ENCODE results near the gene ADAT3. TPM values are rescaled to one million over a fixed set of nuclear protein-coding genes. Genes with fewer than 3 reads are reported as not detected.
A peak's percentile ranks its signal among the peaks of the same experiment; 100 is the strongest.

ADAT3 gene
- total RNA-seq, 1 experiment from 2014 or later: 12.6 TPM

GRCh38 chr19:1908364-1908678, 3.1 kb downstream of the ADAT3 start:
- TF ChIP-seq CTCF (IDR thresholded peaks at IDR 0.05; ENCODE audit: insufficient read depth in 1 of 2, low read depth in 1 of 2, low read length in 1 of 2, severe bottlenecking in 1 of 2, unreplicated experiment in 1 of 2): no peak
- Histone ChIP-seq H3K36me3 (ENCODE audit: control insufficient read depth, insufficient read depth, low read length) (no peaks in the 10 kb centered on the region), H3K4me3 (ENCODE audit: low read depth, low read length) (no peak overlapping the region), H3K27me3 (replicated peaks; ENCODE audit: control insufficient read depth, insufficient read depth, low read length) (no peaks in the 10 kb centered on the region), H3K9me3 (no peaks in the 10 kb centered on the region), H3K4me1 (peaks cover 24% of the 10 kb centered on the region)
- Mint-ChIP-seq H3K9me3 (ENCODE audit: unreplicated experiment) (no peaks in the 10 kb centered on the region), H3K4me1 (ENCODE audit: low read depth, unreplicated experiment) (peaks cover 8% of the 10 kb centered on the region), H3K27ac (ENCODE audit: unreplicated experiment) (no peak overlapping the region), H3K36me3 (ENCODE audit: insufficient read depth, unreplicated experiment) (peaks cover 49% of the 10 kb centered on the region), H3K4me3 (ENCODE audit: unreplicated experiment) (no peak overlapping the region), H3K27me3 (ENCODE audit: insufficient read depth, unreplicated experiment) (no peaks in the 10 kb centered on the region)
- intact Hi-C loops (cut with micrococcal nuclease; ENCODE audit: unreplicated experiment): no loop called here
- ChIA-PET POLR2A (no interaction called here), CTCF (no interaction called here)
- no TSS peak for BruUV-seq (replicated peaks)
- DNase-seq: no peak

- DNase-seq: no peak
- TF ChIP-seq CTCF (IDR thresholded peaks at IDR 0.05; ENCODE audit: insufficient read depth in 1 of 2, low read depth in 1 of 2, low read length in 1 of 2, severe bottlenecking in 1 of 2, unreplicated experiment in 1 of 2): no peak
- H3K4me3 ChIP-seq (ENCODE audit: low read depth, low read length): no peak overlapping the region
- Mint-ChIP-seq H3K27ac (ENCODE audit: unreplicated experiment) (no peak overlapping the region), H3K4me3 (ENCODE audit: unreplicated experiment) (no peak overlapping the region), H3K4me1 (ENCODE audit: low read depth, unreplicated experiment) (peaks cover under 1% of the 10 kb centered on the region), H3K9me3 (ENCODE audit: unreplicated experiment) (no peaks in the 10 kb centered on the region), H3K36me3 (ENCODE audit: insufficient read depth, unreplicated experiment) (peaks cover 47% of the 10 kb centered on the region), H3K27me3 (ENCODE audit: insufficient read depth, unreplicated experiment) (no peaks in the 10 kb centered on the region)
- peaks cover 16% of the 10 kb centered on the region for H3K4me1 ChIP-seq
- ChIA-PET CTCF (interaction anchor here (0.6 kb wide), 1 partner anchor 10 kb away, joined by 4 read pairs; no protein-coding TSS in a partner anchor), POLR2A (no interaction called here)
- intact Hi-C loops (cut with micrococcal nuclease; ENCODE audit: unreplicated experiment): no loop called here
- no peaks in the 10 kb centered on the region for H3K9me3 ChIP-seq
- 0 out of 2 replicates have a peak, but pooled peaks cover under 1% of the 10 kb centered on the region for H3K36me3 ChIP-seq (ENCODE audit: control insufficient read depth, insufficient read depth, low read length)
- no TSS peak for BruUV-seq (replicated peaks)
- no peaks in the 10 kb centered on the region for H3K27me3 ChIP-seq (replicated peaks; ENCODE audit: control insufficient read depth, insufficient read depth, low read length)
These were observed 4.5 kb downstream of the ADAT3 start for GRCh38 chr19:1909761-1910080.

- H3K4me3 Mint-ChIP-seq (ENCODE audit: unreplicated experiment): no peak overlapping the region
- peak overlapping the region; percentile 32 for H3K27ac Mint-ChIP-seq (ENCODE audit: unreplicated experiment)
- H3K27me3 Mint-ChIP-seq (ENCODE audit: insufficient read depth, unreplicated experiment): no peaks in the 10 kb centered on the region
- ChIA-PET CTCF (interaction anchor here (0.6 kb wide), 1 partner anchor 11 kb away, joined by 4 read pairs; no protein-coding TSS in a partner anchor), POLR2A (no interaction called here)
- H3K4me3 ChIP-seq (ENCODE audit: low read depth, low read length): no peak overlapping the region
- H3K4me1 ChIP-seq: peaks cover 16% of the 10 kb centered on the region
- no peaks in the 10 kb centered on the region for H3K27me3 ChIP-seq (replicated peaks; ENCODE audit: control insufficient read depth, insufficient read depth, low read length)
- no peak for TF ChIP-seq CTCF (IDR thresholded peaks at IDR 0.05; ENCODE audit: insufficient read depth in 1 of 2, low read depth in 1 of 2, low read length in 1 of 2, severe bottlenecking in 1 of 2, unreplicated experiment in 1 of 2)
- DNase-seq: no peak
- no peaks in the 10 kb centered on the region for H3K4me1 Mint-ChIP-seq (ENCODE audit: low read depth, unreplicated experiment)
- no TSS peak for BruUV-seq (replicated peaks)
- H3K36me3 ChIP-seq (ENCODE audit: control insufficient read depth, insufficient read depth, low read length): 0 out of 2 replicates have a peak, but pooled peaks cover 3% of the 10 kb centered on the region
- peaks cover 45% of the 10 kb centered on the region for H3K36me3 Mint-ChIP-seq (ENCODE audit: insufficient read depth, unreplicated experiment)
- no peaks in the 10 kb centered on the region for H3K9me3 ChIP-seq
- intact Hi-C loops (cut with micrococcal nuclease; ENCODE audit: unreplicated experiment): no loop called here
- H3K9me3 Mint-ChIP-seq (ENCODE audit: unreplicated experiment): no peaks in the 10 kb centered on the region
These were observed 5.0 kb downstream of the ADAT3 start for GRCh38 chr19:1910177-1910576.

All from Caco-2 (cell line).